HepG2 (cell line): ENCODE measurements around the gene PRM2. TPM values are rescaled to one million over a fixed set of nuclear protein-coding genes. Genes with fewer than 3 reads are reported as not detected.
A peak's percentile ranks its signal among the peaks of the same experiment; 100 is the strongest.

Experiments used
- ESRRA ChIP-seq: sonication (generic); formaldehyde crosslinking; IDR thresholded peaks from 2 replicates; pipeline ENCODE4 v1.5.1; 2020; ENCODE audit warnings: mild to moderate bottlenecking, low read depth, missing genetic modification reagents
- ETV5 ChIP-seq: IDR thresholded peaks from 2 replicates; pipeline ENCODE4 v1.6.1; 2018; ENCODE audit warnings: missing biosample characterization, missing genetic modification reagents, inconsistent platforms, borderline replicate concordance
- FOSL1 ChIP-seq: sonication (generic); formaldehyde crosslinking; IDR thresholded peaks from 2 replicates; pipeline ENCODE4 v1.9.0; 2021; ENCODE audit warnings: missing genetic modification reagents, borderline replicate concordance
- FOXA1 ChIP-seq, 2 experiments: fragments of 450-650 bp in 1 of 2; sonication (generic) in 1 of 2; formaldehyde crosslinking in 1 of 2; IDR thresholded peaks; 2 replicates each; pipeline versions ENCODE4 v1.4.0 to v1.6.1; 2016 to 2020; ENCODE audit warnings: missing genetic modification reagents in 1 of 2
- GTF3A ChIP-seq: sonication (generic); formaldehyde crosslinking; conservative IDR thresholded peaks from 2 replicates; pipeline ENCODE4 v1.4.0; 2020; ENCODE audit warnings: mild to moderate bottlenecking, missing genetic modification reagents
- HES4 ChIP-seq: sonication (generic); formaldehyde crosslinking; IDR thresholded peaks from 2 replicates; pipeline ENCODE4 v1.9.0; 2021; ENCODE audit warnings: mild to moderate bottlenecking, missing genetic modification reagents, borderline replicate concordance
- KLF13 ChIP-seq: sonication (generic); formaldehyde crosslinking; IDR thresholded peaks from 2 replicates; pipeline ENCODE4 v1.4.0; 2020; ENCODE audit warnings: mild to moderate bottlenecking, missing genetic modification reagents
- NCOA5 ChIP-seq: sonication (generic); formaldehyde crosslinking; IDR thresholded peaks from 2 replicates; pipeline ENCODE4 v1.4.0; 2020; ENCODE audit warnings: missing genetic modification reagents
- PAWR ChIP-seq: sonication (generic); formaldehyde crosslinking; IDR thresholded peaks from 2 replicates; pipeline ENCODE4 v1.4.0; 2020; ENCODE audit warnings: missing genetic modification reagents, mild to moderate bottlenecking, borderline replicate concordance
- POLR2A ChIP-seq, 2 experiments: IDR thresholded peaks; 2 replicates each; pipeline ENCODE4 v1.6.1; 2011; ENCODE audit warnings: low read depth in 2 of 2, low read length in 2 of 2, mild to moderate bottlenecking in 1 of 2, moderate library complexity in 1 of 2; ENCODE audit not compliant: insufficient read depth in 1 of 2
- RARA ChIP-seq: IDR thresholded peaks from 2 replicates; pipeline ENCODE4 v1.6.1; 2016; ENCODE audit warnings: missing genetic modification reagents, missing compliant biosample characterization
- SP140L ChIP-seq: sonication (generic); formaldehyde crosslinking; IDR thresholded peaks from 2 replicates; pipeline ENCODE4 v1.4.0; 2020; ENCODE audit warnings: missing genetic modification reagents, borderline replicate concordance
- SP2 ChIP-seq: sonication (generic); formaldehyde crosslinking; IDR thresholded peaks from 2 replicates; pipeline ENCODE4 v1.5.1; 2020; ENCODE audit warnings: mild to moderate bottlenecking, missing genetic modification reagents
- ZFP62 ChIP-seq: sonication (generic); formaldehyde crosslinking; IDR thresholded peaks from 2 replicates; pipeline ENCODE4 v1.4.0; 2020; ENCODE audit warnings: missing genetic modification reagents
- ZFP90 ChIP-seq: sonication (generic); formaldehyde crosslinking; IDR thresholded peaks from 2 replicates; pipeline ENCODE4 v1.8.0; 2022; ENCODE audit warnings: missing genetic modification reagents, mild to moderate bottlenecking, inconsistent platforms, borderline replicate concordance
- ZNF251 ChIP-seq: sonication (generic); formaldehyde crosslinking; IDR thresholded peaks from 2 replicates; pipeline ENCODE4 v1.9.0; 2021; ENCODE audit warnings: mild to moderate bottlenecking, missing genetic modification reagents
- ZNF292 ChIP-seq: sonication (generic); formaldehyde crosslinking; IDR thresholded peaks from 2 replicates; pipeline ENCODE4 v1.8.1; 2022; ENCODE audit warnings: mild to moderate bottlenecking, low read depth, missing genetic modification reagents, borderline replicate concordance
- ZNF484 ChIP-seq: sonication (generic); formaldehyde crosslinking; IDR thresholded peaks from 2 replicates; pipeline ENCODE4 v1.5.1; 2020; ENCODE audit warnings: mild to moderate bottlenecking, low read depth, missing genetic modification reagents, borderline replicate concordance
- ZNF550 ChIP-seq: sonication (generic); formaldehyde crosslinking; IDR thresholded peaks from 2 replicates; pipeline ENCODE4 v1.4.0; 2020; ENCODE audit warnings: mild to moderate bottlenecking, missing genetic modification reagents, borderline replicate concordance
- ZNF569 ChIP-seq: sonication (generic); formaldehyde crosslinking; IDR thresholded peaks from 2 replicates; pipeline ENCODE4 v1.5.0; 2020; ENCODE audit warnings: mild to moderate bottlenecking, missing genetic modification reagents, moderate library complexity, borderline replicate concordance
- ZNF598 ChIP-seq: sonication (generic); formaldehyde crosslinking; IDR thresholded peaks from 2 replicates; pipeline ENCODE4 v1.5.1; 2020; ENCODE audit warnings: mild to moderate bottlenecking, missing genetic modification reagents, borderline replicate concordance
- ZNF780A ChIP-seq: sonication (generic); formaldehyde crosslinking; IDR thresholded peaks from 2 replicates; pipeline ENCODE4 v1.8.0; 2022; ENCODE audit warnings: mild to moderate bottlenecking, missing genetic modification reagents, moderate library complexity
- ZSCAN30 ChIP-seq: sonication (generic); formaldehyde crosslinking; IDR thresholded peaks from 2 replicates; pipeline ENCODE4 v1.5.0; 2020; ENCODE audit warnings: mild to moderate bottlenecking, missing genetic modification reagents
- polyA plus RNA-seq, 8 experiments: library from polyadenylated mRNA; depleted of rRNA in 3 of 8; stranded (reverse) in 7 of 8; unstranded in 1 of 8; fragments of >200 nt; fragmentation: Illumina TruSeq in 4 of 8; extraction: Trizol in 4 of 8; gene quantifications; 2 replicates each; pipeline versions ENCODE4 v1.2.1 to v1.2.3, GENCODE V29; 2011 to 2016; ENCODE audit warnings: low read depth in 4 of 8, missing spikeins in 1 of 8, mixed read lengths in 1 of 8; ENCODE audit not compliant: insufficient read depth in 1 of 8
- total RNA-seq, 5 experiments: library from RNA; depleted of rRNA; stranded (reverse); fragments of >200 nt; fragmentation: Illumina TruSeq; extraction: Trizol; gene quantifications; 2 replicates each; pipeline ENCODE4 v1.2.3, GENCODE V29; 2016; ENCODE audit warnings: low read depth in 1 of 5
- TF ChIP-seq, protein P1 (sequence below): sonication (generic); formaldehyde crosslinking; IDR thresholded peaks from 2 replicates; pipeline ENCODE4 v1.5.1; 2020; ENCODE audit warnings: missing genetic modification reagents, mild to moderate bottlenecking, borderline replicate concordance
- TF ChIP-seq, protein P2 (sequence below), 2 experiments: sonication (generic) in 1 of 2; formaldehyde crosslinking in 1 of 2; IDR thresholded peaks; 2 replicates each; pipeline versions ENCODE4 v1.5.1 to v1.6.1; 2011 to 2020; ENCODE audit warnings: borderline replicate concordance in 1 of 2, low read depth in 1 of 2, low read length in 1 of 2, mild to moderate bottlenecking in 1 of 2, missing genetic modification reagents in 1 of 2, moderate library complexity in 1 of 2
- TF ChIP-seq, protein P3 (sequence below): IDR thresholded peaks from 2 replicates; pipeline ENCODE4 v1.6.1; 2016; ENCODE audit warnings: mild to moderate bottlenecking

Gene PRM2
- total and polyA plus RNA-seq, 2 of the 13 experiments (the other 11 are each of a cell fraction or from before 2014, with no cell fraction given), result 0.54 TPM; not detected in 1

DNA sequence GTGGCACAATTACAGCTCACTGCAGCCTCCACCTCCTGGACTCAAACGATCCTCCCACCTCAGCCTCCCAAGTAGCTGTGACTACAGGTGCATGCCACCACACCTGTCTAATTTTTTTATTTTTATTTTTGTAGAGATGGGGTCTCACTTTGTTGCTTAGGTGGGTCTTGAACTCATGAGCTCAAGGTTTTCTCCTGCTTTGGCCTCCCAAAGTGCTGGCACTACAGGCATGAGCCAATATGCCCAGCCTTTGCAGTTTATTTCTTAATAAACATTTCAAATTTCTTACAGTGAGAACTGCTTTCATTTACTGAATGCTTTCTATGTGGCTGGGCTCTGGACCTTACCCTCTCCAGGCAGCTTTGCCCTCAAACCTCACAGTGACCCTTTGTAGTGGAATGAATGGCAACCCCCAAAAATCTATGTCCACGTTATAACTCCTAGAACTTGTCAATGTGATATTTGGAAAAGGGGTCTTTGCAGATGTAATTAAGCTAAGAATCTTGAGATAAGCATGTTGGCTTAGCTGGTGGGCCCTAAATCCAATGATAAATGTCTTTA, 5.6 kb downstream of the PRM2 start (continued):
- TF ChIP-seq ZNF598 (CRISPR knock-in tag) (no peak), HES4 (CRISPR knock-in tag) (no peak), ETV5 (CRISPR knock-in tag) (no peak), FOXA1 (IDR thresholded peaks at IDR 0.05) (no peak), FOXA1 (CRISPR knock-in tag; IDR thresholded peaks at IDR 0.05) (peak; percentile 2; the same call in 1 of the 2 replicates), SP140L (CRISPR knock-in tag) (0 out of 2 replicates have a peak, but pooled peaks have one; percentile 54), PAWR (CRISPR knock-in tag) (0 out of 2 replicates have a peak, but pooled peaks have one; percentile 35), ZNF484 (CRISPR knock-in tag) (no peak), ZFP62 (no peak), ZNF251 (CRISPR knock-in tag) (no peak), POLR2A (IDR thresholded peaks at IDR 0.05; ENCODE audit: insufficient read depth in 1 of 2, low read depth in 2 of 2, low read length in 2 of 2) (no peak), ZFP90 (CRISPR knock-in tag) (no peak), ZNF550 (CRISPR knock-in tag) (no peak), GTF3A (no peak), RARA (CRISPR knock-in tag) (peak; percentile 69), KLF13 (no peak), ZNF780A (no peak), ZNF292 (CRISPR knock-in tag) (0 out of 2 replicates have a peak, but pooled peaks have one; percentile 31), NCOA5 (no peak), ZSCAN30 (CRISPR knock-in tag) (no peak), SP2 (CRISPR knock-in tag) (no peak), ESRRA (peak; percentile 59; the same call in 1 of the 2 replicates), ZNF569 (CRISPR knock-in tag) (no peak), FOSL1 (CRISPR knock-in tag) (no peak)
- TF ChIP-seq, protein P1, sequence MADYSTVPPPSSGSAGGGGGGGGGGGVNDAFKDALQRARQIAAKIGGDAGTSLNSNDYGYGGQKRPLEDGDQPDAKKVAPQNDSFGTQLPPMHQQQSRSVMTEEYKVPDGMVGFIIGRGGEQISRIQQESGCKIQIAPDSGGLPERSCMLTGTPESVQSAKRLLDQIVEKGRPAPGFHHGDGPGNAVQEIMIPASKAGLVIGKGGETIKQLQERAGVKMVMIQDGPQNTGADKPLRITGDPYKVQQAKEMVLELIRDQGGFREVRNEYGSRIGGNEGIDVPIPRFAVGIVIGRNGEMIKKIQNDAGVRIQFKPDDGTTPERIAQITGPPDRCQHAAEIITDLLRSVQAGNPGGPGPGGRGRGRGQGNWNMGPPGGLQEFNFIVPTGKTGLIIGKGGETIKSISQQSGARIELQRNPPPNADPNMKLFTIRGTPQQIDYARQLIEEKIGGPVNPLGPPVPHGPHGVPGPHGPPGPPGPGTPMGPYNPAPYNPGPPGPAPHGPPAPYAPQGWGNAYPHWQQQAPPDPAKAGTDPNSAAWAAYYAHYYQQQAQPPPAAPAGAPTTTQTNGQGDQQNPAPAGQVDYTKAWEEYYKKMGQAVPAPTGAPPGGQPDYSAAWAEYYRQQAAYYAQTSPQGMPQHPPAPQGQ (CRISPR knock-in tag), result no peak
- TF ChIP-seq, protein P2, sequence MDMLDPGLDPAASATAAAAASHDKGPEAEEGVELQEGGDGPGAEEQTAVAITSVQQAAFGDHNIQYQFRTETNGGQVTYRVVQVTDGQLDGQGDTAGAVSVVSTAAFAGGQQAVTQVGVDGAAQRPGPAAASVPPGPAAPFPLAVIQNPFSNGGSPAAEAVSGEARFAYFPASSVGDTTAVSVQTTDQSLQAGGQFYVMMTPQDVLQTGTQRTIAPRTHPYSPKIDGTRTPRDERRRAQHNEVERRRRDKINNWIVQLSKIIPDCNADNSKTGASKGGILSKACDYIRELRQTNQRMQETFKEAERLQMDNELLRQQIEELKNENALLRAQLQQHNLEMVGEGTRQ (IDR thresholded peaks at IDR 0.05; ENCODE audit: low read depth, low read length), result no peak
- TF ChIP-seq, protein P2 (CRISPR knock-in tag; IDR thresholded peaks at IDR 0.05; ENCODE audit: borderline replicate concordance), result no peak
- TF ChIP-seq, protein P3, sequence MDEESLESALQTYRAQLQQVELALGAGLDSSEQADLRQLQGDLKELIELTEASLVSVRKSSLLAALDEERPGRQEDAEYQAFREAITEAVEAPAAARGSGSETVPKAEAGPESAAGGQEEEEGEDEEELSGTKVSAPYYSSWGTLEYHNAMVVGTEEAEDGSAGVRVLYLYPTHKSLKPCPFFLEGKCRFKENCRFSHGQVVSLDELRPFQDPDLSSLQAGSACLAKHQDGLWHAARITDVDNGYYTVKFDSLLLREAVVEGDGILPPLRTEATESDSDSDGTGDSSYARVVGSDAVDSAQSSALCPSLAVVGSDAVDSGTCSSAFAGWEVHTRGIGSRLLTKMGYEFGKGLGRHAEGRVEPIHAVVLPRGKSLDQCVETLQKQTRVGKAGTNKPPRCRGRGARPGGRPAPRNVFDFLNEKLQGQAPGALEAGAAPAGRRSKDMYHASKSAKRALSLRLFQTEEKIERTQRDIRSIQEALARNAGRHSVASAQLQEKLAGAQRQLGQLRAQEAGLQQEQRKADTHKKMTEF (CRISPR knock-in tag), result peak; percentile 61; the same call in 1 of the 2 replicates
